ENCODE data around the gene OASL.
"Not testable (repeated sequence)": the region's sequence is repeated elsewhere in the genome, so short reads cannot be mapped to it uniquely, and the experiment has no call there.

OASL gene

DNA sequence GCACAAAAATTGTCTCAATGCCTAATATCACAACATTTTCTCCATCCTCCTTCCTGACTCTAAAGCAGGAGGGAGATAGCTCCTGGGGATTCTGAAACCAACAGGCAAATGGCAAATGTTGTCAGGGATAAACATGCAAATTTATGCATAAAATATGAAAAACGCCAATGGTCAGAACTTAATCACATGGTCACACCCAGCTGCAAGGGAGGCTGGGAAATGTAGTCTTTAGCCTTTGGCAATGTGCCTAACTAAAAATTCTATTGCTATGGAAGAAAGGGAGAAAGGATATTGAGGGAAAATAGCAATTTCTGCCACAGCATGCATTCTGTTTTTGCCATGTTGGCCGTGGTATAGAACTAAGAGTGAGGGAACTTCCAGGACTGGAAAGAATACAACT is 11.7 kb upstream of the OASL start:
- H3K27me3 ChIP-seq (ENCODE audit: low read depth, low read length) = no peaks in the 10 kb centered on the region
- no peaks in the 10 kb centered on the region for H3K36me3 ChIP-seq (ENCODE audit: control insufficient read depth in 1 of 2, insufficient read depth in 2 of 2, low read length in 2 of 2)
- H3K4me3 ChIP-seq (ENCODE audit: low read depth in 1 of 2, low read length in 2 of 2) = no peak overlapping the region
- no peaks in the 10 kb centered on the region for H3K9me3 ChIP-seq (ENCODE audit: control insufficient read depth in 1 of 2, low read length in 2 of 2)
- no peaks in the 10 kb centered on the region for H3K4me1 ChIP-seq (ENCODE audit: control insufficient read depth in 1 of 2, insufficient read depth in 2 of 2, low read length in 2 of 2)
- no peak overlapping the region for H3K27ac ChIP-seq (ENCODE audit: low read length)

DNA sequence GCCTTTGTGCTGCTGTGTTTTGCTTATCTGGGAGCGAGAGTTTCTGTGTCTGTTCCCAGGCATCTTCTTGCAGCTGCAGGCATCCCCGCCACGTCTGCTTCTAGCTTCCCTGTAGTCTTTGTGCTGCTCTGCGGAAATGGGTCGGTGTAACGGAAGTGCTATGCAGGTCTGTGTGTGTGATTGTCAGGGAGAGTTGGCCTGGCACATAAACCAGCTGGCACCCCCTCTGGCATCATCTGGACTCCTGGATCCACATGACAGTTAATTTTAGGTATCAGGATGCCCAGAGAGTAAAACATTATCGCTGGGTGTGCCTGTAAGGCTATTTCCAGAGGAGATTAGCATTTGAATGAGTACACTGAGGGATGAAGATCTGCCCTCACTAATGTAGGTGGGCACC is 9.4 kb upstream of the OASL start:
- H3K9me3 ChIP-seq (ENCODE audit: control insufficient read depth in 1 of 2, low read length in 2 of 2) = no peaks in the 10 kb centered on the region
- no peaks in the 10 kb centered on the region for H3K36me3 ChIP-seq (ENCODE audit: control insufficient read depth in 1 of 2, insufficient read depth in 2 of 2, low read length in 2 of 2)

GRCh38 chr12:121047400-121047799 is 8.4 kb upstream of the OASL start:
- not testable (repeated sequence) for H3K27me3 ChIP-seq (ENCODE audit: low read depth, low read length); H3K4me1 ChIP-seq (ENCODE audit: control insufficient read depth in 1 of 2, insufficient read depth in 2 of 2, low read length in 2 of 2); H3K9me3 ChIP-seq (ENCODE audit: control insufficient read depth in 1 of 2, low read length in 2 of 2); H3K27ac ChIP-seq (ENCODE audit: low read length); H3K4me3 ChIP-seq (ENCODE audit: low read depth in 1 of 2, low read length in 2 of 2); H3K36me3 ChIP-seq (ENCODE audit: control insufficient read depth in 1 of 2, insufficient read depth in 2 of 2, low read length in 2 of 2)

More for the DNA sequence above, 9.4 kb upstream of the OASL start:
- Histone ChIP-seq H3K27ac (ENCODE audit: low read length) (no peak overlapping the region), H3K27me3 (ENCODE audit: low read depth, low read length) (no peaks in the 10 kb centered on the region), H3K4me1 (ENCODE audit: control insufficient read depth in 1 of 2, insufficient read depth in 2 of 2, low read length in 2 of 2) (no peaks in the 10 kb centered on the region), H3K4me3 (ENCODE audit: low read depth in 1 of 2, low read length in 2 of 2) (no peak overlapping the region)

- Histone ChIP-seq H3K27ac (ENCODE audit: low read length) (no peak overlapping the region), H3K36me3 (ENCODE audit: control insufficient read depth in 1 of 2, insufficient read depth in 2 of 2, low read length in 2 of 2) (no peaks in the 10 kb centered on the region), H3K4me3 (ENCODE audit: low read depth in 1 of 2, low read length in 2 of 2) (no peak overlapping the region), H3K27me3 (ENCODE audit: low read depth, low read length) (no peaks in the 10 kb centered on the region), H3K9me3 (ENCODE audit: control insufficient read depth in 1 of 2, low read length in 2 of 2) (no peaks in the 10 kb centered on the region), H3K4me1 (ENCODE audit: control insufficient read depth in 1 of 2, insufficient read depth in 2 of 2, low read length in 2 of 2) (peaks cover 0 to 4% of the 10 kb centered on the region in 2 donors)
Observed at GRCh38 chr12:121043067-121043466, 4.0 kb upstream of the OASL start.

DNA sequence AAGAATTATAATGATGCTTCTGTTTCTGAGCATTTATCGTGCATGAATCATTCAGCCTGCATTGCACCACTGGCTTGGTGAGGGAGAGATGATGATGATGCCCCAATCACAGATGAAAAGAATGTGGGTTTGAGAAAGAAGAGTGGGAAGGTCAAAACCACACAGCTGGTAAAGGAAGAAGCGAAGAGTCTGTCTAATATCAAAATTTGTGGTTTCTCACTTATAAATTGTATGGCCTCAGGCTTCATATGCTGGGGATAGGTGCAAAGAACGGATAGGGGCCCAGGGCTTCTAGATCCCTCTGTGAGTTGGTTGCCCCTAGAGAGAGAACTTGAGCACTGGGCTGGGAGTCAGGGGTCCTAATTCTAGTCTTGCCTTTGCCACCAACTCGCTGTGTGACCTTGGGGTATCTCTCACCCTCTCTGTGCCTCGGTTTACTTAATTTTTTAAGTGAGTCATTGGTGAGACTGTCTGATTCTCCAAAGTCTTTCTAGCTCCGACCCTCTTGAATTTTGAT is 2.2 kb downstream of the OASL start:
- Histone ChIP-seq H3K36me3 (ENCODE audit: control insufficient read depth in 1 of 2, insufficient read depth in 2 of 2, low read length in 2 of 2) (no peaks in the 10 kb centered on the region), H3K9me3 (ENCODE audit: control insufficient read depth in 1 of 2, low read length in 2 of 2) (no peaks in the 10 kb centered on the region), H3K4me3 (ENCODE audit: low read depth in 1 of 2, low read length in 2 of 2) (no peak overlapping the region), H3K27ac (ENCODE audit: low read length) (no peak overlapping the region), H3K4me1 (ENCODE audit: control insufficient read depth in 1 of 2, insufficient read depth in 2 of 2, low read length in 2 of 2) (peaks cover 0 to 4% of the 10 kb centered on the region in 2 donors), H3K27me3 (ENCODE audit: low read depth, low read length) (no peaks in the 10 kb centered on the region)

GRCh38 chr12:121034616-121035305 is 4.3 kb downstream of the OASL start:
- Histone ChIP-seq H3K9me3 (ENCODE audit: control insufficient read depth in 1 of 2, low read length in 2 of 2) (no peaks in the 10 kb centered on the region), H3K27ac (ENCODE audit: low read length) (no peak overlapping the region), H3K27me3 (ENCODE audit: low read depth, low read length) (no peaks in the 10 kb centered on the region), H3K4me1 (ENCODE audit: control insufficient read depth in 1 of 2, insufficient read depth in 2 of 2, low read length in 2 of 2) (peaks cover 0 to 4% of the 10 kb centered on the region in 2 donors), H3K36me3 (ENCODE audit: control insufficient read depth in 1 of 2, insufficient read depth in 2 of 2, low read length in 2 of 2) (no peaks in the 10 kb centered on the region), H3K4me3 (ENCODE audit: low read depth in 1 of 2, low read length in 2 of 2) (no peak overlapping the region)

GRCh38 chr12:121033625-121034349 is 5.3 kb downstream of the OASL start:
- peaks cover 0 to 2% of the 10 kb centered on the region in 2 donors for H3K4me1 ChIP-seq (ENCODE audit: control insufficient read depth in 1 of 2, insufficient read depth in 2 of 2, low read length in 2 of 2)
- H3K4me3 ChIP-seq (ENCODE audit: low read depth in 1 of 2, low read length in 2 of 2) = no peak overlapping the region
- no peak overlapping the region for H3K27ac ChIP-seq (ENCODE audit: low read length)

GRCh38 chr12:121030576-121031212 is 8.4 kb downstream of the OASL start:
- Histone ChIP-seq H3K27me3 (ENCODE audit: low read depth, low read length) (no peaks in the 10 kb centered on the region), H3K4me1 (ENCODE audit: control insufficient read depth in 1 of 2, insufficient read depth in 2 of 2, low read length in 2 of 2) (peaks cover 0 to 3% of the 10 kb centered on the region in 2 donors), H3K9me3 (ENCODE audit: control insufficient read depth in 1 of 2, low read length in 2 of 2) (no peaks in the 10 kb centered on the region), H3K27ac (ENCODE audit: low read length) (no peak overlapping the region), H3K36me3 (ENCODE audit: control insufficient read depth in 1 of 2, insufficient read depth in 2 of 2, low read length in 2 of 2) (no peaks in the 10 kb centered on the region), H3K4me3 (ENCODE audit: low read depth in 1 of 2, low read length in 2 of 2) (no peak overlapping the region)

More at GRCh38 chr12:121033625-121034349, 5.3 kb downstream of the OASL start:
- no peaks in the 10 kb centered on the region for H3K36me3 ChIP-seq (ENCODE audit: control insufficient read depth in 1 of 2, insufficient read depth in 2 of 2, low read length in 2 of 2)
- H3K9me3 ChIP-seq (ENCODE audit: control insufficient read depth in 1 of 2, low read length in 2 of 2) = no peaks in the 10 kb centered on the region
- no peaks in the 10 kb centered on the region for H3K27me3 ChIP-seq (ENCODE audit: low read depth, low read length)

- Histone ChIP-seq H3K4me1 (ENCODE audit: control insufficient read depth in 1 of 2, insufficient read depth in 2 of 2, low read length in 2 of 2) (peaks cover 0 to 3% of the 10 kb centered on the region in 2 donors), H3K27me3 (ENCODE audit: low read depth, low read length) (no peaks in the 10 kb centered on the region), H3K4me3 (ENCODE audit: low read depth in 1 of 2, low read length in 2 of 2) (no peak overlapping the region), H3K27ac (ENCODE audit: low read length) (peak overlapping the region; percentile 82), H3K36me3 (ENCODE audit: control insufficient read depth in 1 of 2, insufficient read depth in 2 of 2, low read length in 2 of 2) (no peaks in the 10 kb centered on the region), H3K9me3 (ENCODE audit: control insufficient read depth in 1 of 2, low read length in 2 of 2) (no peaks in the 10 kb centered on the region)
Observed at GRCh38 chr12:121026274-121027045, 12.6 kb downstream of the OASL start.

DNA sequence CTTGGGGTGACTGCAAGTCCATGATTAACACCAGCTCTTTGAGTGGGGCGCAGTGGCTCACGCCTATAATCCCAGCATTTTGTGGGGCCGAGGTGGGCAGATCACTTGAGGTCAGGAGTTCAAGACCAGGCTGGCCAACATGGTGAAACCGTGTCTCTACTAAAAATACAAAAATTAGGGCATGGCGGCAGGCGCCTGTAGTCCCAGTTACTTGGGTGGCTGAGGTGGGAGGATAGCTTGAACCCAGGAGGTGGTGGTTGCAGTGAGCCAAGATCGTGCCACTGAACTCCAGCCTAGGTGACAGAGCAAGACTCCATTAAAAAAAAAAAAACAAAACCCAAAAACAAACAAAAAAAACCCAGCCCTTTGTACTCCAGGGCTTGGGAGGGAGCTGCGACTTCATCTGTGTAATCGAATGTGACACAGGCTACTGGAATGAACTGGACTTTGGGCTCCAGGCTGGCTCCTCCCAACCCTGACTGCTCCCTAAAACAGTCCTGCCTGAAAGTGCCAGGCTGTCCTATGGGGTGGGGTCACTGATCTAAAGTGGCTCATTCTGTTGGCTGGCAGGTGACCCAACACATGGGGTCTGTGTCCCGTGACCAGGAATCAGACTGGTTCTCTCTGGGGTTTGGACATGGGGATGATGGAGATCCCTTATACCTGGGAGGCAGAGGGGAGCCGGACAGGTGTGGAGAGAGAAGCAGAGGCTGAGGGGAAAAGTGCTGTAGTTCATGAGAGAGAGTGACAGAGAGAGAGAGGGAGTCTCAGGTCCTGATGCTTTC is 13.4 kb downstream of the OASL start:
- H3K27me3 ChIP-seq (ENCODE audit: low read depth, low read length) = no peaks in the 10 kb centered on the region
- no peak overlapping the region for H3K4me3 ChIP-seq (ENCODE audit: low read depth in 1 of 2, low read length in 2 of 2)
- H3K36me3 ChIP-seq (ENCODE audit: control insufficient read depth in 1 of 2, insufficient read depth in 2 of 2, low read length in 2 of 2) = no peaks in the 10 kb centered on the region
- H3K9me3 ChIP-seq (ENCODE audit: control insufficient read depth in 1 of 2, low read length in 2 of 2) = no peaks in the 10 kb centered on the region
- peaks cover 0 to 3% of the 10 kb centered on the region in 2 donors for H3K4me1 ChIP-seq (ENCODE audit: control insufficient read depth in 1 of 2, insufficient read depth in 2 of 2, low read length in 2 of 2)
- H3K27ac ChIP-seq (ENCODE audit: low read length) = peak overlapping the region; percentile 82

Data from muscle layer of duodenum (tissue), 2 donors.